C4-2B (cell line): ENCODE results near the gene PTPRR.

Source experiments
- CTCF ChIP-seq: fragments of 450-650 bp; conservative IDR thresholded peaks from 2 replicates; pipeline ENCODE4 v1.5.1; 2017; ENCODE audit warnings: mild to moderate bottlenecking
- ZFX ChIP-seq: fragments of 450-650 bp; IDR thresholded peaks from 2 replicates; pipeline ENCODE4 v1.6.1; 2017

GRCh38 chr12:70683976-70684375 lies 236.6 kb downstream of the PTPRR start:
- TF ChIP-seq CTCF: no peak
- TF ChIP-seq ZFX: no peak
